D721Med (cell line): ENCODE data around the gene ALPG.
"Not testable (repeated sequence)": the region's sequence is repeated elsewhere in the genome, so short reads cannot be mapped to it uniquely, and the experiment has no call there.

Source experiments
- DNase-seq: peaks from one replicate; pipeline ENCODE4 v3.0.0; 2011; ENCODE audit warnings: low spot score; ENCODE audit not compliant: insufficient read length
- FAIRE-seq: peaks from 2 replicates; lab custom pipeline; 2011; peaks lifted over from hg19 to GRCh38; lab: Jason Lieb, UNC
- TF ChIP-seq, protein P1 (sequence below): IDR thresholded peaks from 2 replicates; pipeline ENCODE4 v1.5.1; 2012; ENCODE audit warnings: mild to moderate bottlenecking, control low read depth; ENCODE audit not compliant: insufficient read depth; ENCODE audit errors: missing control alignments

Gene ALPG

DNA sequence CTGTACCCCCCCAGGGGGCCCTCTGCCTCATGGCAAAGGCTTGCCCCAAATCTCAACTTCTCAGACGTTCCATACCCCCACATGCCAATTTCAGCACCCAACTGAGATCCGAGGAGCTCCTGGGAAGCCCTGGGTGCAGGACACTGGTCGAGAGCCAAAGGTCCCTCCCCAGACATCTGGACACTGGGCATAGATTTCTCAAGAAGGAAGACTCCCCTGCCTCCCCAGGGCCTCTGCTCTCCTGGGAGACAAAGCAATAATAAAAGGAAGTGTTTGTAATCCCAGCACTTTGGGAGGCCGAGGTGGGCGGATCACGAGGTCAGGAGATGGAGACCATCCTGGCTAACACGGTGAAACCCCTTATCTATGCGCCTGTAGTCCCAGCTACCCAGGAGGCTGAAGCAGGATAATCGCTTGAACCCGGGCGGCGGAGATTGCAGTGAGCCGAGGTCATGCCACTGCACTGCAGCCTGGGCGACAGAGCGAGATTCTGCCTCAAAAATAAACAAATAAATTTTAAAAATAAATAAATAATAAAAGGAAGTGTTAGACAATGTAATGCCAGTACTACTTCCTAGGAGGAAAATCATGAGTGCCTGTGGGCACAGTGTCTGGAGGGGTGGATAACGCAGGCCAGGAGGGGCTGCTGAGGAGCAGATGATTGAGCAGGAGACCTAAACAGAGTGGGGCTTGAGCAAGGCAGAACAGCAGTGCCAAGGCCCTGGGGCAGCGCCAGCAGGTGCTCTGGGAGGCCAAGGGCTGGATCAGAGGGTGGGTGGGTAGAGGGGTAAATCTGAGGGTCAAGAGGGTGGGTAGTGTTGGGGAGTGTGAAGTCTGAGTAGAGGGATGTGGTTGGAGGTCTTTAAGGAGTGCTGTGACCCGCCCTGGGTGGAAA is 24.1 kb upstream of the ALPG start:
- DNase-seq (no peak), FAIRE-seq (no peak)
- TF ChIP-seq, protein P1, sequence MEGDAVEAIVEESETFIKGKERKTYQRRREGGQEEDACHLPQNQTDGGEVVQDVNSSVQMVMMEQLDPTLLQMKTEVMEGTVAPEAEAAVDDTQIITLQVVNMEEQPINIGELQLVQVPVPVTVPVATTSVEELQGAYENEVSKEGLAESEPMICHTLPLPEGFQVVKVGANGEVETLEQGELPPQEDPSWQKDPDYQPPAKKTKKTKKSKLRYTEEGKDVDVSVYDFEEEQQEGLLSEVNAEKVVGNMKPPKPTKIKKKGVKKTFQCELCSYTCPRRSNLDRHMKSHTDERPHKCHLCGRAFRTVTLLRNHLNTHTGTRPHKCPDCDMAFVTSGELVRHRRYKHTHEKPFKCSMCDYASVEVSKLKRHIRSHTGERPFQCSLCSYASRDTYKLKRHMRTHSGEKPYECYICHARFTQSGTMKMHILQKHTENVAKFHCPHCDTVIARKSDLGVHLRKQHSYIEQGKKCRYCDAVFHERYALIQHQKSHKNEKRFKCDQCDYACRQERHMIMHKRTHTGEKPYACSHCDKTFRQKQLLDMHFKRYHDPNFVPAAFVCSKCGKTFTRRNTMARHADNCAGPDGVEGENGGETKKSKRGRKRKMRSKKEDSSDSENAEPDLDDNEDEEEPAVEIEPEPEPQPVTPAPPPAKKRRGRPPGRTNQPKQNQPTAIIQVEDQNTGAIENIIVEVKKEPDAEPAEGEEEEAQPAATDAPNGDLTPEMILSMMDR, result no peak

DNA sequence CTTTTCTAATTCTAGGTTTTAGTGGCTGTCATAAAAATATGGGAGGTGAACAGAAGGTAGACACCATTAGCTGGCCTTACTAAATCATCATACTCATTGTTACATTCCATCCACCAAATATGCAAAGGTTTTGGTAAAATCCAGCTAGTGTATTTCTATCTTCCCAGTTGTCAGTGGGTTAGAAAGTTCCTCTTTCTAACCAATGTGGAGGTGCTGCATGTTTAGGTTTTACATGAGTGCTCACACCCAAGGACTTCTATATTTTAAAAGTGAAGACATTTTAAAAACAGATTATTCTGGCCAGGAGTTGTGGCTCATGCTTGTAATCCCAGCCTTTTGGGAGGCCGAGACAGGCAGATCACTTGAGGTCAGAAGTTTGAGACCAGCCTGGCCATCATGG is 22.2 kb upstream of the ALPG start:
- DNase-seq (no peak), FAIRE-seq (no peak)
- TF ChIP-seq, protein P1, result no peak

DNA sequence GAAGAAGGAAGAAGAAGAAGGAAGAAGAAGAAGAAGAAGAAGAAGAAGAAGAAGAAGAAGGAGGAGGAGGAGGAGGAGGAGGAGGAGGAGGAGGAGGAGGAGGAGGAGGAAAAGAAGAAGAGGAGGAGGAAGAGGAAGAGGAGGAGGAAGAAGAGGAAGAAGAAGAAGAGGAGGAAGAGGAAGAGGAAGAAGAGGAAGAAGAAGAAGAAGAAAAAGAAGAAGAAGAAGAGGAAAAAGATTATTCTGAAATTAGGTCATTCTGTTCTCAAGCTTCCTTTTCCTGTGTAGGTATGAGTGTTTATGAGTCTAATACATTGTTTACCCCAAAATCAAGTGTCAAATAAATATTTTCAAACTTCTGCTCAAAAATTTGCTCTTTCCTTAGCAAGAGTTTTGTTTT is 21.6 kb upstream of the ALPG start:
- FAIRE-seq, DNase-seq: not testable (repeated sequence)

DNA sequence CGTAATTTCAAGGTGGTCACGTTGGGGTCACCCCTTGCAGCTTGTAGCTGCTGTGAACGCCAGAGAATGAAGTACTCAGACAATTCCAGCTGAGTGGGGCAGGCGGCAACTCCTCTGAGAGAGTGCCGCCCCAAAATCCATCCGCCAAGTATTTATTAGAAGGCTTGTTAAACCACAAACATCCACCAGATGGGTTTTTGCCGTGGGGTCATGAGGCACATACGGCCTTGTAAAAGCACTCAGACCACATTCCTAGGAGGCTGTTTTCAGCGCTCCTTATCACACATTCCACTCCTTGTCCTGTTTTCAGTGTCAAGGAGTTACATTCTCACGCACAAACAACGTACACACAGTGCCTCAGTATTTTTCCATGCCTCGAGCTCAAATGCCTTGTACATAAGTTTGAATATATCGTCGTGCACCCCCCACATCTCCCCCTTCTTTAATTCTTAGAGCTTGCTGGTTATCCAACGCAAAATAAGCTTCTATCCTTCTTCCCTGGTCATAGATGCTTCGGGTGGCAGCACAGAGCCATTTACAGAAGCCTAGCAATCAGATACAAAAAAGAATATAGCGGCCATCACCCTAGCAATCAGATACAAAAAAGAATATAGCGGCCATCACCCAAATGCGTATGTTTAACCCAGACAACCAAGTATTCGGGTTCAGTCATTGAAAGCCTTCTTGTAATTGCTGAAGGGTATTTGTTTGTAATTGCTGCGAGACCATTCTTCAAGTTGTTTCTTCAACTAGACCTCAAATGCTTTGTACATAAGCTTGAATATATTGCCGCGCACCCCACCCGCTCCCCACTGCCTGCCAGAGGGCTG is 20.8 kb upstream of the ALPG start:
- no peak for DNase-seq

DNA sequence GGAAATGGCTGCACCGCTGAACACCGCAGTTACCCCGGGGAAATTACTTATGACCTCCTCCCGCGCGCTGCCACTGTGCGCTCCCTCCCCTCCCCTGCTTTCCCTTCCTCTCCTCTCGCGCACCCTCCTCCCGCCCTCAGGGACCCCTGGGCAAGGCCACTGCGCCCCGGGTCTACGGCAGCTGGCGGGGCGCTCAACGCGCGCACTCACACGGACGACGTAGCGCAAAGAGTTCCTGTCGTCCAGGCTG is 20.2 kb upstream of the ALPG start:
- FAIRE-seq, result no peak
- no peak for DNase-seq
- TF ChIP-seq, protein P1, result no peak

More for the DNA sequence above, 20.8 kb upstream of the ALPG start:
- FAIRE-seq, result no peak
- TF ChIP-seq, protein P1, result peak; percentile 30

DNA sequence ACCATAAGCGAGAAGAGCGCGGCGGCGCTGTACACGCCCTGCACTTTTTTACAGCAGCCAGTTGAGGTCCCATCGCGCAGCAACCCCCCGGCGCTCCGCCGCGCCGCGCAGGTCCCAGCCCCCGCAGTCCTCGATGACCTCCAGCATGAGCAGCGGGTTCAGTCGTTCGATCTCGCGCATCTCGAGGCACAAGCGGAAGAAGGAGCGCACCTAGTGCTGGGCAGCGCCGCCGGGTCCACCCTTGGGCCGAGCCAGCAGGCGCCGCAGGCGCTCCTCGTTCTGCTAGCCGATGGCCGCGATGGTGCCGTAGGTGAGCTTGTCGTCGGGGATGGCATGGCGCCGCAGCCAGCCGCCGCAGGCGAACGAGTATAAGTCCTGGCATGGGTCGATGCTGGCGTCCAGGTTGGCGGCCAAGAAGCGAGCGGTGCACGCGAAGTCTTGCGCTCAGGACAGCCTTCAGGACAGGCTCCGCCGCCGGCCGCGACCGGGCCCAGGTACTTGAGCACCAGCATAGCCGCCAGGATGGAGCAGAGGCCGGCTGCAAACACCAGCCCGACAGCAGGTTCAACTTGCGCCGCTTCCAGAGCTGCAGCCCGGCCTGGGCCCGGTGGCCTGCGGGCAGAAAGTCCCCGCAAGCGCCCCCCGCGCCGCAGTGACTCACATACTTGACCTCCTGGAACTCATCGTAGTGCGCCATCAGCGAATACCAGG is 19.7 kb upstream of the ALPG start:
- DNase-seq, result no peak
- TF ChIP-seq, protein P1, result no peak
- FAIRE-seq, result no peak

DNA sequence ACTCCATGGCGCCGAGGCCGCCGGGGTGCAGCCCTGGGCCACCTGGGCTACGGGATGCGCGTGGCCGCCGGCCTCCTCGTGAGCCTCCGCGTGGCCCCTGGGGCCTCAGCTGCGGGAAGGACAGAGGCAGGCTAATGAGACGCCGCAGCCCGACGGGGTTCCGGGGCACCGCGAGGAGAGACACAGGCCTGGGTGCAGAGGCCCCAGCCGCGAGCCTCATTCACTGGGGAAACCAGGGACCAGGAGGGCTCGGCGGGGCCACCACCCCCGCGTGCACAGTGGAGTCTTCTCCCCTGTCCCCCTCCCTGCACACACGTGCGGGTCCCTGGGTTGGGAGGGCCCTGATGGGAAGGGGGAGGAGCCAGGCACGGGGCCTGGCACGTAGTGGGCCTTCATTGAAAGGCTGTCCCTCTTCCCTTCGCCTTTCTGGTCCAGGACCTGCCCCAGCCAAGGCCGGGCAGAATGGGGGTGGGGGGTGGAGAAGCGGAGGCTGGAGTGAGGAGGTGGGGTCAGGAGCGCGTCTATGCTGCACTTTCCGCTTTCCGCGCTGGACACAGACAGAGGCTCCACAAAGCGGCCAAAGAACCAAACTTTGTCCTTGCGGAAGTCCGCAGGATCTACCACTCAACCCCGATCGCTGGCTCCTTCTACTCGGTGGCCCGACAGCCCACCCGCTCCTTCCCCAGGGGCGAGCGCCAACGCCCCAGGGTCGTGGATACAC is 19.0 kb upstream of the ALPG start:
- FAIRE-seq (no peak), DNase-seq (no peak)
- TF ChIP-seq, protein P1, result no peak
